ENCODE data around the gene GRIK3.
"Not testable (repeated sequence)": the region's sequence is repeated elsewhere in the genome, so short reads cannot be mapped to it uniquely, and the experiment has no call there.

The GRIK3 gene

DNA sequence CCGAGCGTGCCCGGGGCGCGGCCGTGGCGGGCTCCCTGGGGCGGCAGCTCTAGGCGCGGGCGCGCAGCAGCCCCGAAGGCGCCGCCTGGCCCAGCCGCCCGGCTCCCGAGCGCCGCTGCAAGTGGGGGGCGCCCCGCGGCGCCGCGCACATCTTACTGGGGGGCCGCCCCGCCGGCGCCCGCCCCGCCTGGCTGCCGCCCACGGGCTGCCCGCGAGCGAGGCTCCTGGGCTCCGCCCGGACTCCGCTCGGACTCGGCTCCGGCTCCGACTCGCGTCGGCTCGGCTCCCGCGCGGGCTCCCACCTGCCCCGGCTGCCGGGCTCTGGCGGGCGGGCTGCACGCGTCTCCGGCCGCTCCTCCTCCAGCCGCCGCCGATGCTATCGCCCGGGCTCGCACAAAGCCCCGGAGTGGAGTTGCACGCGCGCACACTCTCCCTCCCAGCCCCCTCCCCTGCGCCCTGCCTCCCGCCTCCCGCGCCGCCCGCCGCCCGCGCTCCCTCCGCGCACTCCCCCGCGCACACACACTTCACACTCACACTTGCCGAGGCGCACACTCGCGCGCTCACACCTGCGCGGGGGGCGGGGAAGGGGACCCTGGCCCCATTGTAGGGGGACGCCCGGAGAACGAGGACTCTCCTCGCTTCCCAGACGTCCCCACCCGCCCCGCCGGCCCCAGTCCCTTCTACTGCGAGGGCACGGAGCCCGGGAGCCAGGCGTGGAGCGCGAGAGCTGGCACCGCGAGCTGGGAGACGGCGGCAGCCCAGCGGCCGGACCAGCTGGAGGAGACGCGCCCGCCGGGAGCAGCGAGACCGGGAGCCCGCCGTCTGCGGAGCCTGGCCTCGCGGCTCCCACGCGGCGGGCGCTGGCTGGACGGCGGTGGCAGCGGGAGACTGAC lies at the start of gene GRIK3:
GRIK3 (minus strand) TSS at position 395 of the 893 bp plus-strand sequence. CDS start 407 bp downstream, outside the sequence.
- ChIA-PET CTCF (no interaction called here), POLR2A (no interaction called here)
- TF ChIP-seq ARNT (IDR thresholded peaks at IDR 0.05) (no peak), NFRKB (IDR thresholded peaks at IDR 0.05) (no peak), ZNF384 (IDR thresholded peaks at IDR 0.05) (no peak), SP1 (IDR thresholded peaks at IDR 0.05) (no peak)
- peak; percentile 36 for DNase-seq (ENCODE audit: extremely low spot score)

DNA sequence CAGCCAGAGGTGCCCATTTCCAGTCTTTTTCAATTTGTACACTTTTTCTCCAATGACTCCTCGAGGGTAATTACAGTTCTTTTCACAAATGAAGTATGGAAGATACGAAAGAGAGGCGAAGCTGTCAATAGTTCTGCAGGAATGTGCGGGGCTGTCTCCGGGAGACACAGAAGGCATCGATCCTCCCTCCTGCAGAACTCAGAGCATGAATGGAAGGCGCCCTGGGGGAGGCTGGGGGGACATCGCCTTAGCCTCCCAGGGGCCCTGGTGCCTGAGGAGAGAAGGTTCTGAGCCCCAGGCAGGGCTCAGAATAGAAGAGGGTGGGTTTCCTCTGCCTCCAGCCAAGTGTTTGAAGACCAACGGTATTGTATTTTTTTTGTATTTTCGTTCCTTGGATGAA lies 49.7 kb upstream of the GRIK3 start:
- ChIA-PET CTCF (no interaction called here), POLR2A (no interaction called here)
- TF ChIP-seq ZNF384 (IDR thresholded peaks at IDR 0.05) (no peak), NFRKB (IDR thresholded peaks at IDR 0.05) (no peak), LEF1 (IDR thresholded peaks at IDR 0.05; ENCODE audit: borderline replicate concordance) (no peak), ARNT (IDR thresholded peaks at IDR 0.05) (no peak), SP1 (IDR thresholded peaks at IDR 0.05) (no peak), ELF4 (IDR thresholded peaks at IDR 0.05) (no peak), SUZ12 (IDR thresholded peaks at IDR 0.05) (no peak)
- no peak for DNase-seq (ENCODE audit: extremely low spot score)

DNA sequence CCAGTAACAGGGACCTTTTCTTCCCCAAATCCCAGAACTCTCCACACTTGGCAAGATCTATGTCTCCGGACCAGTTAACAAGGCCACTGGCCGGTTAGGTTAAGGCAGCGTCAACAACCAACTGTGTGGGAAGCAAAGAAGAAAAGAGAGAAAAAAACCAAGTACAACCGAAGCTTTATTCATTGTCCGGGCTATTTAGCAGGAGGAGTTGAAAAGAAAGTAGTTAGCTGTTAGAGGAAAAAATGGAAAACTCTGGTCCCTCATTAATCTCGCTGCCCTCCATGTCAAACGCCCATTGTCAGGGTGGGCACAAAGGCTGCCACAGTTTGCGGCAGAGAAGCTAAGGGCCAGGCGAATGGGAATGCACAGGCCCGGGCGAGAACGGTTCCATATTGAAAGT lies 49.3 kb upstream of the GRIK3 start:
- no peak for TF ChIP-seq NFRKB (IDR thresholded peaks at IDR 0.05)
- no peak for TF ChIP-seq FOXA1 (IDR thresholded peaks at IDR 0.05)
- TF ChIP-seq BHLHE40 (IDR thresholded peaks at IDR 0.05; ENCODE audit: borderline replicate concordance), result no peak
- no peak for TF ChIP-seq ELF4 (IDR thresholded peaks at IDR 0.05)
- TF ChIP-seq HDGF (IDR thresholded peaks at IDR 0.05; ENCODE audit: borderline replicate concordance), result no peak
- TF ChIP-seq SP1 (IDR thresholded peaks at IDR 0.05), result no peak
- no peak for TF ChIP-seq FOXK2 (IDR thresholded peaks at IDR 0.05)
- TF ChIP-seq, protein P1, sequence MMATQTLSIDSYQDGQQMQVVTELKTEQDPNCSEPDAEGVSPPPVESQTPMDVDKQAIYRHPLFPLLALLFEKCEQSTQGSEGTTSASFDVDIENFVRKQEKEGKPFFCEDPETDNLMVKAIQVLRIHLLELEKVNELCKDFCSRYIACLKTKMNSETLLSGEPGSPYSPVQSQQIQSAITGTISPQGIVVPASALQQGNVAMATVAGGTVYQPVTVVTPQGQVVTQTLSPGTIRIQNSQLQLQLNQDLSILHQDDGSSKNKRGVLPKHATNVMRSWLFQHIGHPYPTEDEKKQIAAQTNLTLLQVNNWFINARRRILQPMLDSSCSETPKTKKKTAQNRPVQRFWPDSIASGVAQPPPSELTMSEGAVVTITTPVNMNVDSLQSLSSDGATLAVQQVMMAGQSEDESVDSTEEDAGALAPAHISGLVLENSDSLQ (IDR thresholded peaks at IDR 0.05), result no peak
- TF ChIP-seq TARDBP (IDR thresholded peaks at IDR 0.05), result no peak
- TF ChIP-seq ARNT (IDR thresholded peaks at IDR 0.05), result no peak
- no peak for TF ChIP-seq L3MBTL2 (conservative IDR thresholded peaks at IDR 0.05)
- TF ChIP-seq SUZ12 (IDR thresholded peaks at IDR 0.05), result no peak
- no peak for TF ChIP-seq CTBP1 (IDR thresholded peaks at IDR 0.05; ENCODE audit: borderline replicate concordance)
- no peak for TF ChIP-seq ZNF384 (IDR thresholded peaks at IDR 0.05)
- TF ChIP-seq LEF1 (IDR thresholded peaks at IDR 0.05; ENCODE audit: borderline replicate concordance), result no peak
- TF ChIP-seq FOXM1 (IDR thresholded peaks at IDR 0.05; ENCODE audit: borderline replicate concordance), result no peak
- CTCF ChIA-PET, result no interaction called here
- no peak for DNase-seq (ENCODE audit: extremely low spot score)
- POLR2A ChIA-PET, result no interaction called here

DNA sequence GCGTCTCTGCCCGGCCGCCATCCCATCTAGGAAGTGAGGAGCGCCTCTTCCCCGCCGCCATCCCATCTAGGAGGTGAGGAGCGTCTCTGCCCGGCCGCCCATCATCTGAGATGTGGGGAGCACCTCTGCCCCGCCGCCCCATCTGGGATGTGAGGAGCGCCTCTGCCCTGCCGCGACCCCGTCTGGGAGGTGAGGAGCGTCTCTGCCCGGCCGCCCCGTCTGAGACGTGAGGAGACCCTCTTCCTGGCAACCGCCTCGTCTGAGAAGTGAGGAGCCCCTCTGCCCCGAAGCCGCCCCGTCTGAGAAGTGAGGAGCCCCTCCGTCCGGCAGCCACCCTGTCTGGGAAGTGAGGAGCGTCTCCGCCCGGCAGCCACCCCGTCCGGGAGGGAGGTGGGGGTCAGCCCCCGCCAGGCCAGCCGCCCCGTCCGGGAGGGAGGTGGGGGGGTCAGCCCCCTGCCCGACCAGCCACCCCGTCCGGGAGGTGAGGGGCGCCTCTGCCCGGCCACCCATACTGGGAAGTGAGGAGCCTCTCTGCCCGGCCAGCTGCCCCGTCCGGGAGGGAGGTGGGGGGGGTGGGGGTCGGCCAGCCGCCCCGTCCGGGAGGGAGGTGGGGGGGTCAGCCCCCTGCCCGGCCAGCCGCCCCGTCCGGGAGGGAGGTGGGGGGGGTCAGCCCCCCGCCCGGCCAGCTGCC lies 46.1 kb upstream of the GRIK3 start:
- POLR2A ChIA-PET; CTCF ChIA-PET; DNase-seq (ENCODE audit: extremely low spot score): not testable (repeated sequence)

DNA sequence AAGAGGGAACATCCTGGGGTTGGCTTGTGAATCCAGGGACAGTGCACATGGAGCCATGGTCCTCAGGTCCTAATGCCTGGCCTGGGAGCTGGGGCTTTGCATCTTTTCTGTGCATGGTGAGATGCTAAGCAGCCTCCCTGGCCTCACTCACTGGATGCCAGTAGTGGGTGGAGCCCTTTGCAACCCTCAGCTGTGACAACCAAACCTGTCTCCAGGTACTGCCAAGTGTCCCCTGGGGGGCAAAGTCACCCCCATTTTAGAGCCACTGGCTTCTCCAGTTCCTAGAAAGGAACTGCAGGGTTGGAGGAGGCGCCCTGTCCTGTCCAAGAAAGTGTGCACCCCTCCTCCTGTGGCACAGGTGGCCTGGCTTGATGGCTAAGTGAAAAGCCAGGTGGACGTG lies 44.6 kb upstream of the GRIK3 start:
- ChIA-PET CTCF (no interaction called here), POLR2A (no interaction called here)
- DNase-seq (ENCODE audit: extremely low spot score), result no peak
- no peak for TF ChIP-seq LEF1 (IDR thresholded peaks at IDR 0.05; ENCODE audit: borderline replicate concordance)
- TF ChIP-seq ZNF384 (IDR thresholded peaks at IDR 0.05), result no peak
- no peak for TF ChIP-seq L3MBTL2 (conservative IDR thresholded peaks at IDR 0.05)
- TF ChIP-seq, protein P1 (IDR thresholded peaks at IDR 0.05), result no peak
- no peak for TF ChIP-seq ARNT (IDR thresholded peaks at IDR 0.05)
- TF ChIP-seq NFRKB (IDR thresholded peaks at IDR 0.05), result no peak

DNA sequence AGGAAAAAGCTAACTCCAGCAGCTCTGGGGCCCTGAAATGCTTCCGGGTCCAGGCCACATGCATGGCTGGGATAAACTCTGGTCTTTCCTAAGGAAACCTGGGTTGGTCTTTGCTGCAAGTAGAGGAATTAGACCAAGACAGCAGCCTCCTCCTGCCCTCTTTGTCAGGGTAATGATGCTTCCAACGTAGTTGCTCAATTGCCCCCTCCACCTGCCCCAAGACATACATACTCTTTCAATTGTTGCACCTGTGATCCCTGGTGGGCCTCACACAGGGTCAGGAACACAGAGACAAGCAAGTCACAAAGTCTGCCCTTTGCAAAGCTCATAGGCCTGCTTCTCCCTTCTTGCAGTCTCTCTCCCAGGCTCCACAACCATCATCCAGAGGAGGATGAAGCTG lies 41.9 kb upstream of the GRIK3 start:
- no peak for DNase-seq (ENCODE audit: extremely low spot score)
- TF ChIP-seq BHLHE40 (IDR thresholded peaks at IDR 0.05; ENCODE audit: borderline replicate concordance) (no peak), L3MBTL2 (conservative IDR thresholded peaks at IDR 0.05) (no peak), SUZ12 (IDR thresholded peaks at IDR 0.05) (no peak), FOXK2 (IDR thresholded peaks at IDR 0.05) (no peak)
- CTCF ChIA-PET, result no interaction called here
- POLR2A ChIA-PET, result no interaction called here

DNA sequence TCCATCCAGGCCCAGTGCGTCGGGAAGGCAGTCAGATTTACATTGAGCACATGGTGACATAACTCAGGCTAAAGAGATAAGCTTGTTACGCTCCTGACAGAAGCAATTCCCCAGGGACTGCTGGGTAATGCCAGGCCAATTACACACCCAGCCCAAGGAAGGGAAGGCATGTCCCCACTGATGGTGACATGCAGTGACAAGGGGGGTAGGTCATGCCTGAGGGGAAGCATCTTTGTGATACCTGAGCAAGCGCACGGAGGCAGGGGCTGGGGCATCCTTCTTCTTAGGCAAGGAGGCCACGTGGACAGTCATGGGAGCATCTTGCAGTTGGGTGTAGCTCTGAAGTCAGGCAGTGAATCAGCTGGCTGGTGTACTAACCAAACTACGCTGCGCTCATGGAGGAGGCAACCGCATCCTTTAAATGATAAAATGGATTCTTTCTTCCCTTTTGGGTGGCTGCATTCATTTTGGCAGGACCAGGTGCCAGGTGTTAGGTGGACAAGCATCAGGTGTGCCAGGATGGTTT lies 39.6 kb upstream of the GRIK3 start:
- TF ChIP-seq LEF1 (IDR thresholded peaks at IDR 0.05; ENCODE audit: borderline replicate concordance) (no peak), ZNF384 (IDR thresholded peaks at IDR 0.05) (no peak), NFRKB (IDR thresholded peaks at IDR 0.05) (no peak), TARDBP (IDR thresholded peaks at IDR 0.05) (no peak), FOXA1 (IDR thresholded peaks at IDR 0.05) (no peak)
- TF ChIP-seq, protein P1 (IDR thresholded peaks at IDR 0.05), result no peak
- ChIA-PET POLR2A (no interaction called here), CTCF (no interaction called here)
- DNase-seq (ENCODE audit: extremely low spot score), result no peak

Measured in HEK293T (cell line).